AG04450 (cell line): ENCODE results near the gene MRPL52. TPM values are rescaled to one million over a fixed set of nuclear protein-coding genes. Genes with fewer than 3 reads are reported as not detected.
A peak's percentile ranks its signal among the peaks of the same experiment; 100 is the strongest.

Experiments used
- CTCF ChIA-PET: fragments of 300-600, 350-600 bp; formaldehyde crosslinking; extraction: SDS; loops from one replicate; lab custom pipeline; 2022; ENCODE audit warnings: antibody characterized with exemption, inconsistent platforms; lab: Charles Lee
- POLR2A ChIA-PET: fragments of 350-600 bp; formaldehyde crosslinking; extraction: SDS; loops from one replicate; lab custom pipeline; 2021; ENCODE audit warnings: antibody characterized with exemption, inconsistent platforms; lab: Yijun Ruan, JAX
- DNase-seq: peaks from one replicate; pipeline ENCODE4 v3.0.0-alpha.2; 2011; ENCODE audit warnings: low read depth, low spot score
- H3K27ac ChIP-seq: one replicate; pipeline ENCODE4 v1.5.1; 2012; ENCODE audit warnings: low read depth, low read length, control low read depth
- H3K27me3 ChIP-seq: one replicate; pipeline ENCODE4 v1.6.0; 2012; ENCODE audit warnings: low read length; ENCODE audit not compliant: control insufficient read depth, insufficient read depth
- H3K4me3 ChIP-seq: 2 replicates; pipeline ENCODE4 v1.5.1; 2011; ENCODE audit warnings: mild to moderate bottlenecking, low read depth, low read length, control low read depth
- H3K9me3 ChIP-seq: 2 replicates; pipeline ENCODE4 v1.5.1; 2012; ENCODE audit warnings: low read length; ENCODE audit not compliant: control insufficient read depth, insufficient read depth
- CTCF ChIP-seq: IDR thresholded peaks from 2 replicates; pipeline ENCODE4 v1.5.1; 2011; ENCODE audit warnings: low read depth, low read length, control low read depth, inconsistent platforms
- polyA plus RNA-seq: library from polyadenylated mRNA; depleted of rRNA; stranded (reverse); fragments of >200 nt; gene quantifications from 2 replicates; pipeline ENCODE4 v1.2.3, GENCODE V29; 2011

MRPL52 gene
- polyA plus RNA-seq, 1 experiment, result 78.1 TPM

GRCh38 chr14:22839159-22839779 lies 9.6 kb downstream of the MRPL52 start:
- DNase-seq, result no peak
- POLR2A ChIA-PET, result interaction anchor here (0.6 to 3.9 kb wide), 4 partner anchors 9 to 20 kb away, joined by 3 to 76 read pairs (median 44); no protein-coding TSS in a partner anchor
- CTCF ChIA-PET, result interaction anchor here (0.6 to 8.7 kb wide), 6 partner anchors 9 to 586 kb away, joined by 5 to 104 read pairs (median 15); no protein-coding TSS in a partner anchor
- Histone ChIP-seq H3K4me3 (peak overlapping the region; percentile 89), H3K27ac (peak overlapping the region; percentile 94), H3K9me3 (peaks cover 12% of the 10 kb centered on the region; the same call in 1 of the 2 replicates), H3K27me3 (no peaks in the 10 kb centered on the region)
- no peak for TF ChIP-seq CTCF

GRCh38 chr14:22841311-22841710 lies 11.6 kb downstream of the MRPL52 start:
- Histone ChIP-seq H3K27me3 (no peaks in the 10 kb centered on the region), H3K27ac (peak overlapping the region; percentile 52), H3K9me3 (peaks cover 12% of the 10 kb centered on the region; the same call in 1 of the 2 replicates), H3K4me3 (no peak overlapping the region)
- CTCF ChIA-PET, result interaction anchor here (0.7 to 1.4 kb wide), 6 partner anchors 10 to 284 kb away, joined by 3 to 7 read pairs (median 5); no protein-coding TSS in a partner anchor
- DNase-seq, result no peak
- POLR2A ChIA-PET, result interaction anchor here (2.0 kb wide), 1 partner anchor 10 kb away, joined by 7 read pairs; no protein-coding TSS in a partner anchor
- no peak for TF ChIP-seq CTCF

GRCh38 chr14:22841769-22842168 lies 12.1 kb downstream of the MRPL52 start:
- ChIA-PET CTCF (interaction anchor here (0.8 to 1.4 kb wide), 3 partner anchors 12 to 271 kb away, joined by 3 to 7 read pairs (median 6); no protein-coding TSS in a partner anchor), POLR2A (interaction anchor here (2.0 kb wide), 1 partner anchor 9 kb away, joined by 7 read pairs; no protein-coding TSS in a partner anchor)
- H3K27ac ChIP-seq, result peak overlapping the region; percentile 21

GRCh38 chr14:22842211-22843122 lies 12.8 kb downstream of the MRPL52 start:
- POLR2A ChIA-PET, result interaction anchor here (2.0 kb wide), 1 partner anchor 8 kb away, joined by 7 read pairs; no protein-coding TSS in a partner anchor
- no peak for TF ChIP-seq CTCF
- DNase-seq, result no peak
- Histone ChIP-seq H3K4me3 (no peak overlapping the region), H3K9me3 (peaks cover 2% of the 10 kb centered on the region; the same call in 1 of the 2 replicates), H3K27ac (peak overlapping the region; percentile 47), H3K27me3 (no peaks in the 10 kb centered on the region)
- CTCF ChIA-PET, result interaction anchor here (0.8 to 1.5 kb wide), 3 partner anchors 11 to 285 kb away, joined by 3 to 6 read pairs (median 3); no protein-coding TSS in a partner anchor

More at GRCh38 chr14:22841769-22842168, 12.1 kb downstream of the MRPL52 start:
- H3K4me3 ChIP-seq, result no peak overlapping the region
- no peaks in the 10 kb centered on the region for H3K27me3 ChIP-seq
- no peak for DNase-seq
- H3K9me3 ChIP-seq, result peaks cover 9% of the 10 kb centered on the region; the same call in 1 of the 2 replicates
- TF ChIP-seq CTCF, result no peak
